ENCODE measurements around the gene GMEB2.
"Not testable (repeated sequence)": the region's sequence is repeated elsewhere in the genome, so short reads cannot be mapped to it uniquely, and the experiment has no call there.

DNA sequence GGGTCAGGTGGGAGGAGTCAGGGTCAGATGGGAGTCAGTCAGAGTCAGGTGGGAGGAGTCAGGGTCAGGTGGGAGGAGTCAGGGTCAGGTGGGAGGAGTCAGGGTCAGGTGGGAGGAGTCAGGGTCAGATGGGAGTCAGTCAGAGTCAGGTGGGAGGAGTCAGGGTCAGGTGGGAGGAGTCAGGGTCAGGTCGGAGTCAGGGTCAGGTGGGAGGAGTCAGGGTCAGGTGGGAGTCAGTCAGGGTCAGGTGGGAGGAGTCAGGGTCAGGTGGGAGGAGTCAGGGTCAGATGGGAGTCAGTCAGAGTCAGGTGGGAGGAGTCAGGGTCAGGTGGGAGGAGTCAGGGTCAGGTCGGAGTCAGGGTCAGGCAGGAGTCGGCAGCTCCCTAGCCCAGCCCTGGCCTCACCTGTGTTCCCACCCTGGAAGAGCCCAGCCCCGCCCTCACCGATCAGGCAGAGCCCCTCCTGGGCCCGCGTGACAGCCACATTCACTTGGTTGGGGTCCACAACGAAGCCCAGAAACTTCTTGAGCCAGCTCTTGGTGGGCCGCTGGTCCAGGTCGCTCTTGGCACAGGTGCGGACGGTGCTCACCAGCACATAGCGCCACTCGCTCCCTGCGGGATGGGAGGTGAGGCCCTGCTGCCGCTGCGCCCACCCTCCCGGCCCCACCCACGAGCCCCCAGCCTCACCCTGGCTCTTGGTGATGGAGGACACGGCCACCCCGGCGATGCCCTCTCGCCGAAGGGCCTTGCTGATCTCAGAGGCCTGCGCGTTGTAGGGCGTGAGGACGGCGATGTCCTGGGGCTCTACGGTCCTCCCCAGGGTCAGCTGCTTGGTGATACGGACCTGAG, 67.2 kb downstream of the GMEB2 start:
- not testable (repeated sequence) for TF ChIP-seq FOXA1 (IDR thresholded peaks at IDR 0.05); FOXM1 (IDR thresholded peaks at IDR 0.05; ENCODE audit: borderline replicate concordance); ELF4 (IDR thresholded peaks at IDR 0.05); FOXK2 (IDR thresholded peaks at IDR 0.05); NFRKB (IDR thresholded peaks at IDR 0.05); BHLHE40 (IDR thresholded peaks at IDR 0.05; ENCODE audit: borderline replicate concordance); SP1 (IDR thresholded peaks at IDR 0.05)
